HL-60 (cell line): ENCODE results near the gene XYLB.

Source experiments
- DNase-seq, 2 experiments: peaks; one replicate each; pipeline ENCODE4 v3.0.0-alpha.2; 2010 to 2020; ENCODE audit warnings: low read depth in 1 of 2, low spot score in 1 of 2
- H3K27ac ChIP-seq: fragments of 250-450 bp; sonication (Bioruptor Pico); replicated peaks from 2 replicates; pipeline ENCODE4 v1.5.1; 2020; ENCODE audit warnings: mild to moderate bottlenecking, moderate library complexity
- H3K27me3 ChIP-seq: fragments of 250-450 bp; sonication (Bioruptor Pico); 2 replicates; pipeline ENCODE4 v1.5.1; 2021; ENCODE audit warnings: mild to moderate bottlenecking, moderate library complexity; ENCODE audit not compliant: insufficient read depth, poor library complexity, severe bottlenecking
- H3K4me3 ChIP-seq: replicated peaks from 2 replicates; pipeline ENCODE4 v1.5.1; 2011; ENCODE audit warnings: mild to moderate bottlenecking, control low read depth, low read length; ENCODE audit not compliant: insufficient read depth
- CTCF ChIP-seq: IDR thresholded peaks from one replicate; pipeline ENCODE4 v1.5.1; 2011; ENCODE audit warnings: low read length, control low read depth, inconsistent platforms; ENCODE audit not compliant: insufficient read depth
- GABPA ChIP-seq: IDR thresholded peaks from 2 replicates; pipeline ENCODE4 v1.6.1; 2012; ENCODE audit warnings: low read depth
- POLR2AphosphoS5 ChIP-seq: IDR thresholded peaks from 2 replicates; pipeline ENCODE4 v1.6.1; 2012; ENCODE audit warnings: low read depth
- REST ChIP-seq: IDR thresholded peaks from 2 replicates; pipeline ENCODE4 v1.6.1; 2012; ENCODE audit warnings: low read depth; ENCODE audit not compliant: insufficient replicate concordance
- SPI1 ChIP-seq: IDR thresholded peaks from 2 replicates; pipeline ENCODE4 v1.6.1; 2012; ENCODE audit warnings: low read depth, mild to moderate bottlenecking, borderline replicate concordance

The XYLB gene

GRCh38 chr3:38454178-38454883, 107.7 kb downstream of the XYLB start:
- DNase-seq = peak in 1 of 2 experiments; percentile 8
- TF ChIP-seq POLR2AphosphoS5 (peak; percentile 30; the same call in 1 of the 2 replicates), SPI1 (no peak), GABPA (no peak), REST (no peak), CTCF (no peak)
- peak overlapping the region; percentile 61 for H3K4me3 ChIP-seq
- H3K27me3 ChIP-seq = peaks cover 5% of the 10 kb centered on the region
- H3K27ac ChIP-seq = 0 out of 2 replicates have a peak overlapping the region, but pooled peaks have one; percentile 14

GRCh38 chr3:38454884-38455638, 108.5 kb downstream of the XYLB start:
- peak overlapping the region; percentile 61 for H3K4me3 ChIP-seq
- 0 out of 2 replicates have a peak, but pooled peaks have one; percentile 15 for TF ChIP-seq POLR2AphosphoS5
- no peak for TF ChIP-seq GABPA
- no peak for TF ChIP-seq SPI1
- TF ChIP-seq REST = no peak
- no peak overlapping the region for H3K27ac ChIP-seq
- peaks cover 5% of the 10 kb centered on the region for H3K27me3 ChIP-seq
- DNase-seq = peak in 1 of 2 experiments; percentile 36

- Histone ChIP-seq H3K27me3 (peaks cover 5% of the 10 kb centered on the region), H3K27ac (no peak overlapping the region), H3K4me3 (peak overlapping the region; percentile 61)
- TF ChIP-seq GABPA (no peak), CTCF (no peak), REST (no peak), POLR2AphosphoS5 (no peak), SPI1 (no peak)
- no peak for DNase-seq
Measured at GRCh38 chr3:38455639-38456430, 109.2 kb downstream of the XYLB start.
